PC-3 (cell line): ENCODE data around the gene ADAMTS13. TPM values are rescaled to one million over a fixed set of nuclear protein-coding genes. Genes with fewer than 3 reads are reported as not detected.

Experiments used
- ATAC-seq: fragments of 200-7000 bp; cut with Tn5 transposase; 2 replicates; pipeline ENCODE4 v1.9.1; 2020; ENCODE audit warnings: mild to moderate bottlenecking, moderate library complexity
- BruUV-seq: library from RNA; stranded (reverse); fragments of 400-500 nt; replicated peaks from 2 replicates; lab custom pipeline; 2021; lab: Mats Ljungman, UMichigan
- CTCF ChIA-PET: fragments of 300-600 bp; sonication (Branson Sonifier 250); formaldehyde crosslinking; loops from one replicate; lab custom pipeline; 2022; ENCODE audit warnings: antibody characterized with exemption; lab: Charles Lee
- POLR2A ChIA-PET: fragments of 300-600 bp; sonication (Branson Sonifier 250); formaldehyde crosslinking; loops from one replicate; lab custom pipeline; 2022; ENCODE audit warnings: antibody characterized with exemption; ENCODE audit not compliant: unreplicated experiment; lab: Charles Lee
- DNase-seq: peaks from one replicate; pipeline ENCODE4 v3.0.0-alpha.2; 2015
- H2AFZ ChIP-seq: fragments of 300-600 bp; sonication (generic); 2 replicates; pipeline ENCODE4 v1.6.0; 2016; ENCODE audit warnings: antibody characterized with exemption, low read length
- H3F3A ChIP-seq: fragments of 300-600 bp; sonication (generic); one replicate; pipeline ENCODE4 v1.6.0; 2017; ENCODE audit warnings: antibody characterized with exemption, low read length, control low read depth, mild to moderate bottlenecking; ENCODE audit not compliant: unreplicated experiment
- H3K27ac ChIP-seq: fragments of 300-600 bp; sonication (generic); 2 replicates; pipeline ENCODE4 v1.5.1; 2016; ENCODE audit warnings: mild to moderate bottlenecking, low read length
- H3K27me3 ChIP-seq: fragments of 300-600 bp; sonication (generic); 2 replicates; pipeline ENCODE4 v1.6.1; 2016; ENCODE audit warnings: low read length, mixed read lengths
- H3K36me3 ChIP-seq: fragments of 300-600 bp; sonication (generic); 2 replicates; pipeline ENCODE4 v1.6.1; 2016; ENCODE audit warnings: low read depth, mixed run types, low read length, mixed read lengths
- H3K4me1 ChIP-seq: fragments of 300-600 bp; sonication (generic); 2 replicates; pipeline ENCODE4 v1.5.1; 2016; ENCODE audit warnings: low read length; ENCODE audit not compliant: insufficient read depth
- H3K4me2 ChIP-seq: fragments of 300-600 bp; sonication (generic); 2 replicates; pipeline ENCODE4 v1.6.0; 2016; ENCODE audit warnings: low read length
- H3K4me3 ChIP-seq: fragments of 300-600 bp; sonication (generic); 2 replicates; pipeline ENCODE4 v1.5.1; 2016; ENCODE audit warnings: mild to moderate bottlenecking, low read length, mixed read lengths
- H3K79me2 ChIP-seq: fragments of 300-600 bp; sonication (generic); 2 replicates; pipeline ENCODE4 v1.6.1; 2017; ENCODE audit warnings: low read length, mixed read lengths
- H3K9ac ChIP-seq: fragments of 300-600 bp; sonication (generic); 2 replicates; pipeline ENCODE4 v1.6.0; 2016; ENCODE audit warnings: mild to moderate bottlenecking, low read length
- H3K9me2 ChIP-seq: fragments of 300-600 bp; sonication (generic); replicated peaks from 2 replicates; pipeline ENCODE4 v1.6.1; 2016; ENCODE audit warnings: mixed run types, low read length, mixed read lengths
- H3K9me3 ChIP-seq: fragments of 300-600 bp; sonication (generic); 2 replicates; pipeline ENCODE4 v1.6.1; 2016; ENCODE audit warnings: low read length, mixed read lengths
- H4K20me1 ChIP-seq: fragments of 300-600 bp; sonication (generic); 2 replicates; pipeline ENCODE4 v1.6.1; 2016; ENCODE audit warnings: low read length, mixed read lengths
- EZH2 ChIP-seq: fragments of 300-600 bp; sonication (generic); IDR thresholded peaks from one replicate; pipeline ENCODE4 v1.6.1; 2017; ENCODE audit warnings: antibody characterized with exemption, mild to moderate bottlenecking, low read length; ENCODE audit not compliant: unreplicated experiment
- EZH2phosphoT487 ChIP-seq: fragments of 300-600 bp; sonication (generic); IDR thresholded peaks from 2 replicates; pipeline ENCODE4 v1.6.1; 2018; ENCODE audit warnings: mild to moderate bottlenecking, antibody characterized with exemption, low read length, borderline replicate concordance
- intact Hi-C: fragments of 100-400 bp; cut with micrococcal nuclease; formaldehyde crosslinking; loops from 2 replicates; pipeline ENCODE4 v1.9.0; 2023
- total RNA-seq: library from RNA; depleted of rRNA; stranded (reverse); fragments of >200 nt; gene quantifications from 2 replicates; pipeline ENCODE4 v1.2.3, GENCODE V29; 2014
- TF ChIP-seq, protein P1 (sequence below): fragments of 300-600 bp; sonication (generic); conservative IDR thresholded peaks from 2 replicates; pipeline ENCODE4 v1.5.1; 2017; ENCODE audit warnings: antibody characterized with exemption, low read depth, mild to moderate bottlenecking, low read length

Gene ADAMTS13
- total RNA-seq, 1 experiment from 2014 or later: 0.95 TPM

DNA sequence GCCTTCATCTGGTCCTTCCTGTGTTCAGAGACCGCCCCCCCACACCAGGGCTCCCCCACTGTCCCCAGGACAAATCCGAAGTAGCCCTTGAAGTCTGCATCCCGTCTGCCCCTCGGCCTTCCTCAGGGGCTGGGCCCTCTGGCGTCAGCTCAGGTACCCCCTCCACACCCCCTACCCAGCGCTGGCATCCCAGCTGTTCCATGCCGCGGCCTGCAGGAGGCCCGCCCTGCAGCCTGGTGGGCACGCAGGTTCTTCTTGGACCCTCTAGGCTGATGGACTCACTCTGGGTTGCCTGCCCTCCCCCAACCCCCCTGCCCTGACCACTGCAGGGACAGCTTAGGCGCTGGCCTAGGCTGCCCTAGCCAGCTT is 50.1 kb downstream of the ADAMTS13 start:
- no peak for DNase-seq
- Histone ChIP-seq H3K27ac (no peak overlapping the region), H3K79me2 (no peaks in the 10 kb centered on the region), H3K4me3 (no peak overlapping the region), H4K20me1 (no peaks in the 10 kb centered on the region), H3K4me1 (no peaks in the 10 kb centered on the region), H3K27me3 (no peaks in the 10 kb centered on the region), H3F3A (no peaks in the 10 kb centered on the region), H3K9me3 (no peaks in the 10 kb centered on the region), H3K9ac (no peak overlapping the region), H3K9me2 (no peaks in the 10 kb centered on the region), H3K36me3 (no peaks in the 10 kb centered on the region; the same call in 1 of the 2 replicates), H2AFZ (no peak overlapping the region), H3K4me2 (no peak overlapping the region)
- CTCF ChIA-PET: no interaction called here
- TF ChIP-seq, protein P1, sequence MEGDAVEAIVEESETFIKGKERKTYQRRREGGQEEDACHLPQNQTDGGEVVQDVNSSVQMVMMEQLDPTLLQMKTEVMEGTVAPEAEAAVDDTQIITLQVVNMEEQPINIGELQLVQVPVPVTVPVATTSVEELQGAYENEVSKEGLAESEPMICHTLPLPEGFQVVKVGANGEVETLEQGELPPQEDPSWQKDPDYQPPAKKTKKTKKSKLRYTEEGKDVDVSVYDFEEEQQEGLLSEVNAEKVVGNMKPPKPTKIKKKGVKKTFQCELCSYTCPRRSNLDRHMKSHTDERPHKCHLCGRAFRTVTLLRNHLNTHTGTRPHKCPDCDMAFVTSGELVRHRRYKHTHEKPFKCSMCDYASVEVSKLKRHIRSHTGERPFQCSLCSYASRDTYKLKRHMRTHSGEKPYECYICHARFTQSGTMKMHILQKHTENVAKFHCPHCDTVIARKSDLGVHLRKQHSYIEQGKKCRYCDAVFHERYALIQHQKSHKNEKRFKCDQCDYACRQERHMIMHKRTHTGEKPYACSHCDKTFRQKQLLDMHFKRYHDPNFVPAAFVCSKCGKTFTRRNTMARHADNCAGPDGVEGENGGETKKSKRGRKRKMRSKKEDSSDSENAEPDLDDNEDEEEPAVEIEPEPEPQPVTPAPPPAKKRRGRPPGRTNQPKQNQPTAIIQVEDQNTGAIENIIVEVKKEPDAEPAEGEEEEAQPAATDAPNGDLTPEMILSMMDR: no peak
- TF ChIP-seq EZH2 (no peak), EZH2phosphoT487 (no peak)
- intact Hi-C loops: no loop called here
- no TSS peak for BruUV-seq
- no peak for ATAC-seq
- POLR2A ChIA-PET: no interaction called here

DNA sequence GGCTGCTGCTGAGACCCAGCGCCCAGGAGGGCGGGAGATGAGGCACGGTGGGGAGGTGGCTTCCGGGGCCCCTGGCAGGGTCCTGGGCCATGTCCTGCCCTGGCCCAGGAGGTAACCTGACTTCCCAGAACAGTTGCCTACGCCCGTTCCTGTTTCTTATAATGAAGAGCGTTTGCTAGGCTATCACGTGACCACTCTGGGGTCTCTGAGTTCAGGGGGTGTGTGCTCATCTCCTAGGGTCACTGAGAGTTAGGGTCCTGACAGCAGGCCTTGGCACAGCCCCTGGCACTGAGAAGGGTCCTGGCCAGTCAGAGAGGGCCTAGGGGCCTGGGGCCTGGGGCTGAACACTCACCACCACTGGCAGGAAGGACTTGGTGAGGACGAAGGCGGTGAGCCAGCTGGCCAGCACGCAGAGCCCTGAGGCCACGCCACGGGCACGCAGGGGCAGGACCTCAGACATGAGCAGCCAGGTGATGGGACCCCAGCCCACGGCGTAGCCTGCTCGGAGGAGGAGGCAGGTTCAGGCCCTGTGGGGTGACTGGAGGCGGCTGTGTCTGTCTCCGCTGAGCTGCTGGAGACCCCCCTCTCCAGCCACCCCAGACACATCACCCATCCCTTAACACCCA is 50.7 kb downstream of the ADAMTS13 start:
- Histone ChIP-seq H3K79me2 (peaks cover 2% of the 10 kb centered on the region; the same call in 1 of the 2 replicates), H4K20me1 (no peaks in the 10 kb centered on the region), H3K4me1 (peaks cover 3% of the 10 kb centered on the region), H3K27me3 (no peaks in the 10 kb centered on the region), H3F3A (no peaks in the 10 kb centered on the region), H2AFZ (no peak overlapping the region), H3K36me3 (no peaks in the 10 kb centered on the region; the same call in 1 of the 2 replicates), H3K4me2 (no peak overlapping the region), H3K9me2 (no peaks in the 10 kb centered on the region), H3K4me3 (no peak overlapping the region), H3K9ac (no peak overlapping the region), H3K27ac (no peak overlapping the region), H3K9me3 (no peaks in the 10 kb centered on the region)
- no TSS peak for BruUV-seq
- no peak for ATAC-seq
- DNase-seq: no peak
- ChIA-PET CTCF (no interaction called here), POLR2A (no interaction called here)
- no peak for TF ChIP-seq EZH2phosphoT487
- TF ChIP-seq, protein P1: no peak
- TF ChIP-seq EZH2: no peak
- intact Hi-C loops: no loop called here

DNA sequence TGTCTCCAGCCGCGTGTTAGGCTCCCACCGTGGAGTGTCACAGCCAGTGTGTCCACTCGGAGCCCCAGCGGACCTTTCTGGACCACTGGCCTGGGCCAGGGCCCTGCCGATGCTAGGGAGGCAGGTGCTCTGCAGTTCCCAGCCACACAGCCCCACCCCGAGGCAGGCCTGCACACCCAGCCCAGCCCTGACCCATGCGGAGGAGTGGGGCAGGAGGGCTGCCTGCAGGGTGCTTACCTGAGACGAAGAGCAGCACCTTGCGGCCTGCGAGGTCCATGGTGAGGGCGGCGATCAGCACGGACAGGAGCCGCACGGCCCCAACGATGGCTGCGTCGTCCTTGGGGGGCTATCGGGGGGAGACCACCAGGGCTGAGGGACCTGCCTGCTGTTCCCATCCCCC is 51.6 kb downstream of the ADAMTS13 start:
- ChIA-PET POLR2A (no interaction called here), CTCF (no interaction called here)
- H3K9ac ChIP-seq: no peak overlapping the region
- peaks cover 11% of the 10 kb centered on the region for H3K79me2 ChIP-seq
- BruUV-seq: no TSS peak
- peaks cover 10% of the 10 kb centered on the region for H3K4me1 ChIP-seq
- TF ChIP-seq, protein P1: no peak
- TF ChIP-seq EZH2 (no peak), EZH2phosphoT487 (no peak)
- no peaks in the 10 kb centered on the region for H3F3A ChIP-seq
- no peaks in the 10 kb centered on the region for H3K9me2 ChIP-seq
- DNase-seq (no peak), ATAC-seq (no peak)
- H3K9me3 ChIP-seq: no peaks in the 10 kb centered on the region
- H2AFZ ChIP-seq: no peak overlapping the region
- H3K4me2 ChIP-seq: no peak overlapping the region
- H3K4me3 ChIP-seq: no peak overlapping the region
- no peaks in the 10 kb centered on the region for H4K20me1 ChIP-seq
- intact Hi-C loops: no loop called here
- H3K27me3 ChIP-seq: no peaks in the 10 kb centered on the region
- no peak overlapping the region for H3K27ac ChIP-seq
- H3K36me3 ChIP-seq: no peaks in the 10 kb centered on the region; the same call in 1 of the 2 replicates
